ENCODE measurements around the gene MOB1A.

Gene MOB1A

DNA sequence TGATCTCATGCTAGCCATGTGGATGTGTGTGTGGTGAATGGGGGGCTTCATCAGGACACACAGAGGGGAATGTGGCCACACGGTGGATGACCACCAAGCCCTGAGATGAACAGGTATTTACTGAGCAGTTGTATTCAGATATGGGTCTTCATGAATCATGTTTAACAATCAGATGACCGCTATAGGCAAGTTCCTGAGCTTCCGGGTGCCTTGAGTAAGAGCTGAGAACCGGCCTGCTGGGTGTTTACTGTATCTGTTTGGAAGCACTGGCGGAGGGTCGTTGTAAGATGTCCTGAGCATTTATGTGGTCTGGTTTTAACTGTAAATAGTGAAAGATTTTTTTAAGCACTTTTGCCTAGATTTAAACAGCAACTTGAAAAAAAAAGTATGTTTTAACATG lies 74.9 kb downstream of the MOB1A start:
- ATAC-seq, result no peak

More for the DNA sequence above, 74.9 kb downstream of the MOB1A start:
- no peak for DNase-seq
